Sigmoid colon (tissue), 7 donors: ENCODE results near the gene BBS1. TPM values are rescaled to one million over a fixed set of nuclear protein-coding genes. Genes with fewer than 3 reads are reported as not detected.

Experiments
- DNase-seq: peaks from one replicate; pipeline ENCODE4 v3.0.0-alpha.2; 2019
- H3K27ac ChIP-seq, 4 donors: fragments of 200-600 bp; sonication (generic); one replicate each; pipeline ENCODE4 v1.5.1; 2016 to 2019; ENCODE audit warnings: mild to moderate bottlenecking in 1 of 4
- H3K27me3 ChIP-seq, 3 donors: fragments of 200-600 bp; sonication (generic); one replicate each; pipeline ENCODE4 v1.5.1; 2019; ENCODE audit warnings: mild to moderate bottlenecking in 1 of 3
- H3K36me3 ChIP-seq, 4 donors: fragments of 200-600 bp; sonication (generic); one replicate each; pipeline ENCODE4 v1.5.1; 2016 to 2019
- H3K4me1 ChIP-seq, 4 donors: fragments of 200-600 bp; sonication (generic); one replicate each; pipeline ENCODE4 v1.5.1; 2017 to 2019
- H3K4me3 ChIP-seq, 4 donors: fragments of 200-600 bp; sonication (generic); one replicate each; pipeline ENCODE4 v1.5.1; 2017 to 2019; ENCODE audit warnings: mild to moderate bottlenecking in 2 of 4, moderate library complexity in 1 of 4
- H3K9me3 ChIP-seq, 4 donors: fragments of 200-600 bp in 3 of 4; sonication (generic) in 3 of 4; one replicate each; pipeline versions ENCODE4 v1.5.1 to v1.6.1; 2013 to 2019
- EP300 ChIP-seq, 4 donors: sonication (generic); formaldehyde crosslinking; IDR thresholded peaks; one replicate each; pipeline ENCODE4 v1.6.1; 2017; ENCODE audit warnings: antibody characterized with exemption in 4 of 4
- POLR2A ChIP-seq, 2 donors: fragments of 450-650 bp; IDR thresholded peaks; one replicate each; pipeline ENCODE4 v1.6.1; 2016; ENCODE audit warnings: antibody characterized with exemption in 2 of 2, mild to moderate bottlenecking in 2 of 2, moderate library complexity in 2 of 2
- POLR2AphosphoS5 ChIP-seq, 4 donors: sonication (generic); formaldehyde crosslinking; IDR thresholded peaks; one replicate each; pipeline ENCODE4 v1.6.1; 2017; ENCODE audit warnings: antibody characterized with exemption in 4 of 4
- WGBS, 2 donors: extraction: QIAGEN DNeasy Blood & Tissue Kit; methylation state at CpG; one replicate each; pipeline ENCODE4 v1.1.7; 2013; 5-methylcytosine and 5-hydroxymethylcytosine counted together
- intact Hi-C: fragments of 100-400 bp; cut with DNase I; formaldehyde crosslinking; loops from one replicate; pipeline ENCODE4 v1.15.1; 2023
- polyA plus RNA-seq, 3 donors: library from polyadenylated mRNA; stranded (reverse); fragments of 200-250 nt; gene quantifications; one replicate each; pipeline ENCODE4 v1.2.3, GENCODE V29; 2013
- total RNA-seq, 4 donors: library from RNA; depleted of rRNA; stranded (reverse); fragments of >200 nt; gene quantifications; one replicate each; pipeline ENCODE4 v1.1.0, GENCODE V29; 2016
- TF ChIP-seq, protein P1 (sequence below), 4 experiments: fragments of 450-650 bp in 3 of 4; fragments of 200-600 bp in 1 of 4; IDR thresholded peaks; one replicate each; pipeline ENCODE4 v1.5.1; 2016 to 2019; ENCODE audit warnings: antibody characterized with exemption in 4 of 4, mild to moderate bottlenecking in 3 of 4, moderate library complexity in 2 of 4
- donor health status: healthy with polysubstance abuse.
- donor health status: Bipolar disorder and iron deficiency.
- donor health status: healthy.

BBS1 gene
- total and polyA plus RNA-seq, 7 donors: 7.8 to 91.4 (median 50.2) TPM

DNA sequence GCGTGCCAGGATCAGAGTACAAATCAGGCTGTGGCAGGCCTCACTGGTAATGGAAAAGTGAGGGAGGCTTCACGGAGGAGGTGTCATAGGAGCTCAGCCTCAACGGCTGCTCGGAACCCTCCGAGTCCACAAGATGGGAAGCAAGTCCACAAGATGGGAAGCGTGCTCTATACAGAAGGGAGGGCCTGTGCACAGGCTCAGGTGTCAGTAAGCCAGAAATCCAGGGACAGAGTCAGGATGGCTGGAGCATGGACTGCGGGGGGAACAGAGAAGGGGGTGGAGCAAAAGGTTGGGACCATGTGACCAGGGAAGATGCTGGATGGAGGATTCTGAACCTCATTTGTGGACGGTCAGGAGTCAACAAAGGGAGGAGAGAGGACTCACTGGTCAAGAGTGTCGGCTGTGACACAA is 33.6 kb upstream of the BBS1 start:
- intact Hi-C loops: no loop called here
- TF ChIP-seq EP300 (IDR thresholded peaks at IDR 0.05) (no peak), POLR2A (IDR thresholded peaks at IDR 0.05) (no peak), POLR2AphosphoS5 (IDR thresholded peaks at IDR 0.05) (no peak)
- TF ChIP-seq, protein P1, sequence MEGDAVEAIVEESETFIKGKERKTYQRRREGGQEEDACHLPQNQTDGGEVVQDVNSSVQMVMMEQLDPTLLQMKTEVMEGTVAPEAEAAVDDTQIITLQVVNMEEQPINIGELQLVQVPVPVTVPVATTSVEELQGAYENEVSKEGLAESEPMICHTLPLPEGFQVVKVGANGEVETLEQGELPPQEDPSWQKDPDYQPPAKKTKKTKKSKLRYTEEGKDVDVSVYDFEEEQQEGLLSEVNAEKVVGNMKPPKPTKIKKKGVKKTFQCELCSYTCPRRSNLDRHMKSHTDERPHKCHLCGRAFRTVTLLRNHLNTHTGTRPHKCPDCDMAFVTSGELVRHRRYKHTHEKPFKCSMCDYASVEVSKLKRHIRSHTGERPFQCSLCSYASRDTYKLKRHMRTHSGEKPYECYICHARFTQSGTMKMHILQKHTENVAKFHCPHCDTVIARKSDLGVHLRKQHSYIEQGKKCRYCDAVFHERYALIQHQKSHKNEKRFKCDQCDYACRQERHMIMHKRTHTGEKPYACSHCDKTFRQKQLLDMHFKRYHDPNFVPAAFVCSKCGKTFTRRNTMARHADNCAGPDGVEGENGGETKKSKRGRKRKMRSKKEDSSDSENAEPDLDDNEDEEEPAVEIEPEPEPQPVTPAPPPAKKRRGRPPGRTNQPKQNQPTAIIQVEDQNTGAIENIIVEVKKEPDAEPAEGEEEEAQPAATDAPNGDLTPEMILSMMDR (IDR thresholded peaks at IDR 0.05): no peak
- WGBS, 2 donors: 78 to 80% methylated on average over 9 of the region's 9 CpGs
- H3K27me3 ChIP-seq: no peaks in the 10 kb centered on the region
- H3K27ac ChIP-seq: no peak overlapping the region
- no peaks in the 10 kb centered on the region for H3K9me3 ChIP-seq
- peaks cover 16 to 44% (median 26%) of the 10 kb centered on the region in 4 donors for H3K36me3 ChIP-seq
- H3K4me1 ChIP-seq: peaks cover 0 to 21% (median 11%) of the 10 kb centered on the region in 4 donors
- no peak for DNase-seq
- H3K4me3 ChIP-seq: no peak overlapping the region

DNA sequence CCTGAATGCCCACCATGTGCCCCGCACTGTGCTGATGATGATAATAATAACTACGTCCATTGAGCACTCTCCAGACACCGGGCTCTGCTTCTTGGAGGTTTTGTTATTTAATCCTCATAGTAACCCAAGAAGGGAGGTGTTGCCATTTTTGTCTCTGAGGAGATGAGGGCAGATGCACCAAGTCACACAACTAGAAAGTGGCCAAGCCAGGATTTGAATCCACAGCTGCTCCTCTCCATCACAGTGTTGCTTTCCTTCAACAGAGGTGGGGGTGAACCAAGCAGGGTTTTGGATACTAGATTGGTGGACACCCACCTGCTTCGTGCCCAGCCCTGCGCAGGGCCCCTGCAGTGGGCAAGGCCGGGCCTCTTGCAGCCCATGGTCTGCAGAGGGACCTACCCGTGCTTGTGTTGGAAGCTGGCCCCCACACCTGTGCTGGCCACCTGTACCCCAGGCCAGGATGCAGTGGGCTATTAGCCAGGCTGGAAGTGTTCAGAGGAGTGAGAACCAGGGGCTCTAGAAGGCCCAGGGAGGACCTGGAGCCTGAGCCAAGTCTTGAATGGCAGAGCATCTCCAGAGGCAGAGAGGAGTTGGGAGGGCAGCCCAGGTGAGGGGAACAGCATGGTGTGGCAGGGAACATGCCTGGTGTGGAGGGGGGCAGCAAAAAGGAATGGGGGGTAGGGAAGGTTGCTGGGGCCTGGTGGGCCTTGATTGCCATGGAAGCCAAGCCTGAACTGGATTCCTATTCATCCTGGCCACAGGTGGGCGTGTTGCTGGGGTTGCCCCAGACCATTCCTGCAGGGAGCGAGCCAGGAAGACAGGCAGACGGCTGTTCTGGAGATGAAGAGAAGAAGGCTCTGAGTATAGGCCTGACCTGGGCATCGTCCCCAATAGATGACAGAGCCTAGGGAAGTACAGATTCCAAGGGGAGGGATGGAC is 32.9 kb upstream of the BBS1 start:
- Histone ChIP-seq H3K27ac (no peak overlapping the region), H3K27me3 (no peaks in the 10 kb centered on the region), H3K4me1 (peaks cover 0 to 21% (median 11%) of the 10 kb centered on the region in 4 donors), H3K4me3 (no peak overlapping the region), H3K36me3 (peaks cover 12 to 37% (median 21%) of the 10 kb centered on the region in 4 donors), H3K9me3 (no peaks in the 10 kb centered on the region)
- TF ChIP-seq, protein P1 (IDR thresholded peaks at IDR 0.05): no peak
- no peak for TF ChIP-seq POLR2A (IDR thresholded peaks at IDR 0.05)
- no peak for TF ChIP-seq POLR2AphosphoS5 (IDR thresholded peaks at IDR 0.05)
- no peak for TF ChIP-seq EP300 (IDR thresholded peaks at IDR 0.05)
- intact Hi-C loops: no loop called here
- no peak for DNase-seq
- WGBS, 2 donors: 91% methylated on average over 11 of the region's 11 CpGs

DNA sequence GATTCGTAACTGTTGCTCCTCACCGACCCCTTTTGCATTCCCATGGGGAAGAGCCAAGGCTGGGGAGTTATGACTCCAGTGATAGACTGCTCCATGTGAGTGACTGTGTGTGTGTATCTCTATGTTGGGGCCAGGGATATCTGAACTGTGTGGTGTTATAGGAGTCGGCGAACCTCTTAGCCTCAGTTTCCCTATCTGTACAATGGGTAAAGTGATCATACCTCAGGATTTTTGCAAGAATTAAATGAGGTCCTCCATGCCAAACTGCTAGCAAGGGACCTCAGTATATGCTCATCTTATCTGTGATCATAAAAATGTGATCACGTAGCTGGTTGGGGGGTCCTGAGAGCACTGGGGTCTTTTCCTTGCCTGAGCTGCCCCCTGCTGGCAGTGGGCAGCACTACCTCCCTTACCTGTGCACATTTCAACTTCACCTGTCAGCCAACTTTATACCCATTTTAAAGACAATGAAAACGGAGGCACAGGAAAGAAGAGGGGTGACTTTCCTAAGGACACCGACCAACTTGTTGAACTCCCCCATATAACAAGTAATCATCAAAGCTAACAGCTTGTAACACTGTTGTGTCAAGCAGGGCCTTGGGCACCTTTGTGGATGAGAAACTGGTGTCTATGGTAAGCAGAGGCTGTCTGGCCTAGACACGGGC is 31.6 kb upstream of the BBS1 start:
- H3K4me1 ChIP-seq: peaks cover 0 to 21% (median 11%) of the 10 kb centered on the region in 4 donors
- H3K36me3 ChIP-seq: peaks cover 0 to 28% (median 8%) of the 10 kb centered on the region in 4 donors
- H3K27ac ChIP-seq: peak overlapping the region; percentile 90 to 93 (median 92)
- TF ChIP-seq POLR2AphosphoS5 (IDR thresholded peaks at IDR 0.05): no peak
- TF ChIP-seq, protein P1 (IDR thresholded peaks at IDR 0.05): peak; percentile 32 to 67 (median 61)
- H3K4me3 ChIP-seq: peak overlapping the region; percentile 56 to 75 (median 64)
- no peak for DNase-seq
- WGBS, 2 donors: 48 to 51% methylated on average over 8 of the region's 8 CpGs
- no peaks in the 10 kb centered on the region for H3K27me3 ChIP-seq
- intact Hi-C loops: loop anchor here (1.0 kb wide), 1 partner anchor 12 kb away; no protein-coding TSS in a partner anchor
- H3K9me3 ChIP-seq: no peaks in the 10 kb centered on the region

DNA sequence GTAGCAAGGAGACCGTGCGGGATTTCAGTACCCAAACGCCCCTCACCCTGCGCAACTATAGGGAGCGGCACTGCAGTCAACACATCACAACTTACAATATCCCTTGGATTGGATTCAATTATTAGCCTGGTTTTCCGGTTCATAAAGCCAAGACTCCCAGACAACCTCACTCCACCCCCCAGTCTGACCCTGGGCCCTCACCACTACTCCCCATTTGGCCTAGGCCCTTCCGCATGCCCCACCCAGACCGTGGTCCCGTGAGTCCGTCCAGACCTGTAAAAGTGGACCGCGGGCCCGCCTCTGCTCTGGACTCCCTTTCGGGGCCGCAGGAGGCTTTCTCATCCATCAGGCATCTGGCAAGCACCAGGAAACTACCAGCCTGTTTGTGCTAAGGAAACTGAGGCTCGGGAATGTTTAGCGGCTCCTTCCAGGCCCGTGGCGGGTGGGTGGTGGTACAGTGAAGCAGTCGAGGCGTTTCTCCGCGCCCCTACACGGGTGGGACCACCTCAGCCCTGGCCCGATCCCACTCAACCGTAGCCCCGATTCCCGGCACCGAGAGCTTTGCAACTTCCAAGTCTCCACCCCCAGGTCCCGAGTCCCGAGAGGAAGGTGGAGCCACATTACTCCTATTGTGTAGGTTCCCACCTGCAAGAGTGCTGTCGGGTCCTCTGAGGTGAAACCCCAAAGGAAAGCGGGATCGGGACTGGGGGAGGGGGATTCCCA is 30.9 kb upstream of the BBS1 start:
- no peak for TF ChIP-seq EP300 (IDR thresholded peaks at IDR 0.05)
- peaks cover 0 to 21% (median 11%) of the 10 kb centered on the region in 4 donors for H3K4me1 ChIP-seq
- WGBS, 2 donors: 1 to 4% methylated on average over 34 of the region's 34 CpGs
- no peaks in the 10 kb centered on the region for H3K9me3 ChIP-seq
- H3K27me3 ChIP-seq: no peaks in the 10 kb centered on the region
- peaks cover 0 to 28% (median 3%) of the 10 kb centered on the region in 4 donors for H3K36me3 ChIP-seq
- H3K27ac ChIP-seq: peak overlapping the region; percentile 90 to 93 (median 92)
- peak; percentile 81 for DNase-seq
- peak overlapping the region; percentile 56 to 75 (median 64) for H3K4me3 ChIP-seq
- intact Hi-C loops: loop anchor here (1.0 kb wide), 1 partner anchor 12 kb away; no protein-coding TSS in a partner anchor
